SK-N-SH (cell line): ENCODE results near the gene NHS.

Experiments
- CTCF ChIP-seq: fragments of 200-600 bp; sonication (generic); IDR thresholded peaks from 2 replicates; pipeline ENCODE4 v1.6.1; 2017; ENCODE audit warnings: antibody characterized with exemption, mild to moderate bottlenecking, moderate library complexity
- EP300 ChIP-seq, 2 experiments: IDR thresholded peaks; 2 replicates each; pipeline versions ENCODE4 v1.4.0 to v1.6.1; 2012; ENCODE audit warnings: borderline replicate concordance in 1 of 2, low read depth in 1 of 2, low read length in 1 of 2
- FOXJ3 ChIP-seq: sonication (generic); formaldehyde crosslinking; IDR thresholded peaks from 2 replicates; pipeline ENCODE4 v1.5.1; 2020; ENCODE audit warnings: mild to moderate bottlenecking, missing genetic modification reagents
- GABPA ChIP-seq: IDR thresholded peaks from 2 replicates; pipeline ENCODE4 v1.4.0; 2012; ENCODE audit warnings: low read depth, mild to moderate bottlenecking
- GATA2 ChIP-seq: sonication (generic); formaldehyde crosslinking; IDR thresholded peaks from 2 replicates; pipeline ENCODE4 v1.5.0; 2020; ENCODE audit warnings: mild to moderate bottlenecking, missing genetic modification reagents
- MAX ChIP-seq: IDR thresholded peaks from 2 replicates; pipeline ENCODE4 v1.4.0; 2012; ENCODE audit warnings: low read depth
- MEF2A ChIP-seq: IDR thresholded peaks from 2 replicates; pipeline ENCODE4 v1.4.0; 2012; ENCODE audit warnings: low read depth, borderline replicate concordance
- SMC3 ChIP-seq: IDR thresholded peaks from 2 replicates; pipeline ENCODE4 v1.6.1; 2012; ENCODE audit warnings: low read depth, low read length, improper control_type of control experiment
- TAF1 ChIP-seq: IDR thresholded peaks from 2 replicates; pipeline ENCODE4 v1.6.1; 2012; ENCODE audit warnings: low read depth, mild to moderate bottlenecking, low read length, moderate library complexity, borderline replicate concordance
- TCF12 ChIP-seq: IDR thresholded peaks from 2 replicates; pipeline ENCODE4 v1.4.0; 2012
- YY1 ChIP-seq: IDR thresholded peaks from 2 replicates; pipeline ENCODE4 v1.4.0; 2012; ENCODE audit warnings: low read depth, mild to moderate bottlenecking

- TF ChIP-seq GABPA (no peak), CTCF (no peak), TAF1 (no peak), TCF12 (peak; percentile 81), EP300 (IDR thresholded peaks at IDR 0.05; ENCODE audit: borderline replicate concordance in 1 of 2, low read depth in 1 of 2, low read length in 1 of 2) (peak in 1 of 2 experiments; percentile 79; a peak in 1 of 4 replicates), FOXJ3 (CRISPR knock-in tag) (no peak), MAX (peak; percentile 30; the same call in 1 of the 2 replicates), MEF2A (peak; percentile 89), YY1 (no peak), GATA2 (CRISPR knock-in tag) (no peak), SMC3 (no peak)
Measured at GRCh38 chrX:17441965-17442364, 67.0 kb downstream of the NHS start.
